ENCODE results near the gene RPL32. TPM values are rescaled to one million over a fixed set of nuclear protein-coding genes. Genes with fewer than 3 reads are reported as not detected.

RPL32 gene
- total RNA-seq, 1 experiment from 2014 or later: 1,643 TPM

DNA sequence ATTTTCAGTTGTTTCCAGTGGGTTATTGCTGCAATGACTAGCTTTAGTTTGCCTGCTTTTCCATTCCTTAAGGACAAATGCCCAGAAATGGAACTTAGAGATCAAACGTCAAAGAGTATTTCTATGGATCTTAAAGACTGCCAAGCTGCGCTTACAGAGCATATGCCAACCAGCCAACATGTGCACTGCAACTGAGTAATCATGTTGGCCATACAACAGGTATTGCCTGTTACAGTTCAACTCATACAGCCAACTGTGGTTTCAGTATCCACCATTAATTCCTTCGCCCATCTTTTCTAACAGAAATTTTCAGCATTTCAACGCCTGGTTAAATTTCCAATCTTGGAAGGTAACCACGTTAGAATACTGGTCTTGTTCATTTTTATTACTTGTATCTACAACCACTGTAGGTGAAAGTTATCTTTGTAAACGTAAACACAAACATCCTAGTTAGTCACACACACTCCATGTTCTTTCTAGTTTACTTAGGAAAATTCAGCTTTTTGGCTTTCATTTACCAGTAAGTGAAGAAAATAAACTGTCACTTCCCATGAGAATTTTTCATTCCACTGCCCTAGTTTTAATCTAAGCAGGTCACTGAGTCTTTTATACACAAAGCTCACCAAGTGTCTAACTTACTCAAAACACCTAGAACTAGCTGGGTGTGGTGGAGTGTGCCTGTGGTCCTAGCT is 3.9 kb downstream of the RPL32 start:
- Mint-ChIP-seq H3K4me1 (peaks cover 82% of the 10 kb centered on the region), H3K27me3 (ENCODE audit: low read depth) (no peaks in the 10 kb centered on the region), H3K9me3 (no peaks in the 10 kb centered on the region), H3K36me3 (peaks cover 85% of the 10 kb centered on the region), H3K27ac (peak overlapping the region; percentile 94), H3K4me3 (peak overlapping the region; percentile 98)
- no peak for ATAC-seq
- CTCF ChIA-PET: interaction anchor here (1.2 to 1.5 kb wide), 2 partner anchors 14 to 30 kb away, joined by 4 to 7 read pairs; no protein-coding TSS in a partner anchor
- POLR2A ChIA-PET: no interaction called here
- DNase-seq (ENCODE audit: low spot score): no peak
- TF ChIP-seq NR2C2 (CRISPR knock-in tag; IDR thresholded peaks at IDR 0.05) (no peak), ATF1 (CRISPR knock-in tag; IDR thresholded peaks at IDR 0.05) (no peak), OVOL2 (CRISPR knock-in tag; IDR thresholded peaks at IDR 0.05; ENCODE audit: borderline replicate concordance) (no peak), ZNF423 (CRISPR knock-in tag; IDR thresholded peaks at IDR 0.05) (no peak), NR3C1 (CRISPR knock-in tag; conservative IDR thresholded peaks at IDR 0.05; ENCODE audit: low read depth) (no peak), HMGA2 (CRISPR knock-in tag; IDR thresholded peaks at IDR 0.05) (no peak), ZNF232 (CRISPR knock-in tag; IDR thresholded peaks at IDR 0.05) (no peak), RORB (CRISPR knock-in tag; IDR thresholded peaks at IDR 0.05) (no peak), ZBTB21 (CRISPR knock-in tag; IDR thresholded peaks at IDR 0.05; ENCODE audit: borderline replicate concordance) (no peak), SP1 (CRISPR knock-in tag; conservative IDR thresholded peaks at IDR 0.05) (no peak), RELA (CRISPR knock-in tag; IDR thresholded peaks at IDR 0.05; ENCODE audit: borderline replicate concordance) (no peak)
- TF ChIP-seq, protein P1, sequence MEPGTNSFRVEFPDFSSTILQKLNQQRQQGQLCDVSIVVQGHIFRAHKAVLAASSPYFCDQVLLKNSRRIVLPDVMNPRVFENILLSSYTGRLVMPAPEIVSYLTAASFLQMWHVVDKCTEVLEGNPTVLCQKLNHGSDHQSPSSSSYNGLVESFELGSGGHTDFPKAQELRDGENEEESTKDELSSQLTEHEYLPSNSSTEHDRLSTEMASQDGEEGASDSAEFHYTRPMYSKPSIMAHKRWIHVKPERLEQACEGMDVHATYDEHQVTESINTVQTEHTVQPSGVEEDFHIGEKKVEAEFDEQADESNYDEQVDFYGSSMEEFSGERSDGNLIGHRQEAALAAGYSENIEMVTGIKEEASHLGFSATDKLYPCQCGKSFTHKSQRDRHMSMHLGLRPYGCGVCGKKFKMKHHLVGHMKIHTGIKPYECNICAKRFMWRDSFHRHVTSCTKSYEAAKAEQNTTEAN (CRISPR knock-in tag; IDR thresholded peaks at IDR 0.05): no peak
- TF ChIP-seq, protein P2, sequence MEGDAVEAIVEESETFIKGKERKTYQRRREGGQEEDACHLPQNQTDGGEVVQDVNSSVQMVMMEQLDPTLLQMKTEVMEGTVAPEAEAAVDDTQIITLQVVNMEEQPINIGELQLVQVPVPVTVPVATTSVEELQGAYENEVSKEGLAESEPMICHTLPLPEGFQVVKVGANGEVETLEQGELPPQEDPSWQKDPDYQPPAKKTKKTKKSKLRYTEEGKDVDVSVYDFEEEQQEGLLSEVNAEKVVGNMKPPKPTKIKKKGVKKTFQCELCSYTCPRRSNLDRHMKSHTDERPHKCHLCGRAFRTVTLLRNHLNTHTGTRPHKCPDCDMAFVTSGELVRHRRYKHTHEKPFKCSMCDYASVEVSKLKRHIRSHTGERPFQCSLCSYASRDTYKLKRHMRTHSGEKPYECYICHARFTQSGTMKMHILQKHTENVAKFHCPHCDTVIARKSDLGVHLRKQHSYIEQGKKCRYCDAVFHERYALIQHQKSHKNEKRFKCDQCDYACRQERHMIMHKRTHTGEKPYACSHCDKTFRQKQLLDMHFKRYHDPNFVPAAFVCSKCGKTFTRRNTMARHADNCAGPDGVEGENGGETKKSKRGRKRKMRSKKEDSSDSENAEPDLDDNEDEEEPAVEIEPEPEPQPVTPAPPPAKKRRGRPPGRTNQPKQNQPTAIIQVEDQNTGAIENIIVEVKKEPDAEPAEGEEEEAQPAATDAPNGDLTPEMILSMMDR (IDR thresholded peaks at IDR 0.05): no peak
- TF ChIP-seq, protein P3, sequence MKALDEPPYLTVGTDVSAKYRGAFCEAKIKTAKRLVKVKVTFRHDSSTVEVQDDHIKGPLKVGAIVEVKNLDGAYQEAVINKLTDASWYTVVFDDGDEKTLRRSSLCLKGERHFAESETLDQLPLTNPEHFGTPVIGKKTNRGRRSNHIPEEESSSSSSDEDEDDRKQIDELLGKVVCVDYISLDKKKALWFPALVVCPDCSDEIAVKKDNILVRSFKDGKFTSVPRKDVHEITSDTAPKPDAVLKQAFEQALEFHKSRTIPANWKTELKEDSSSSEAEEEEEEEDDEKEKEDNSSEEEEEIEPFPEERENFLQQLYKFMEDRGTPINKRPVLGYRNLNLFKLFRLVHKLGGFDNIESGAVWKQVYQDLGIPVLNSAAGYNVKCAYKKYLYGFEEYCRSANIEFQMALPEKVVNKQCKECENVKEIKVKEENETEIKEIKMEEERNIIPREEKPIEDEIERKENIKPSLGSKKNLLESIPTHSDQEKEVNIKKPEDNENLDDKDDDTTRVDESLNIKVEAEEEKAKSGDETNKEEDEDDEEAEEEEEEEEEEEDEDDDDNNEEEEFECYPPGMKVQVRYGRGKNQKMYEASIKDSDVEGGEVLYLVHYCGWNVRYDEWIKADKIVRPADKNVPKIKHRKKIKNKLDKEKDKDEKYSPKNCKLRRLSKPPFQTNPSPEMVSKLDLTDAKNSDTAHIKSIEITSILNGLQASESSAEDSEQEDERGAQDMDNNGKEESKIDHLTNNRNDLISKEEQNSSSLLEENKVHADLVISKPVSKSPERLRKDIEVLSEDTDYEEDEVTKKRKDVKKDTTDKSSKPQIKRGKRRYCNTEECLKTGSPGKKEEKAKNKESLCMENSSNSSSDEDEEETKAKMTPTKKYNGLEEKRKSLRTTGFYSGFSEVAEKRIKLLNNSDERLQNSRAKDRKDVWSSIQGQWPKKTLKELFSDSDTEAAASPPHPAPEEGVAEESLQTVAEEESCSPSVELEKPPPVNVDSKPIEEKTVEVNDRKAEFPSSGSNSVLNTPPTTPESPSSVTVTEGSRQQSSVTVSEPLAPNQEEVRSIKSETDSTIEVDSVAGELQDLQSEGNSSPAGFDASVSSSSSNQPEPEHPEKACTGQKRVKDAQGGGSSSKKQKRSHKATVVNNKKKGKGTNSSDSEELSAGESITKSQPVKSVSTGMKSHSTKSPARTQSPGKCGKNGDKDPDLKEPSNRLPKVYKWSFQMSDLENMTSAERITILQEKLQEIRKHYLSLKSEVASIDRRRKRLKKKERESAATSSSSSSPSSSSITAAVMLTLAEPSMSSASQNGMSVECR (CRISPR knock-in tag; IDR thresholded peaks at IDR 0.05; ENCODE audit: borderline replicate concordance): no peak
- TF ChIP-seq, protein P4, sequence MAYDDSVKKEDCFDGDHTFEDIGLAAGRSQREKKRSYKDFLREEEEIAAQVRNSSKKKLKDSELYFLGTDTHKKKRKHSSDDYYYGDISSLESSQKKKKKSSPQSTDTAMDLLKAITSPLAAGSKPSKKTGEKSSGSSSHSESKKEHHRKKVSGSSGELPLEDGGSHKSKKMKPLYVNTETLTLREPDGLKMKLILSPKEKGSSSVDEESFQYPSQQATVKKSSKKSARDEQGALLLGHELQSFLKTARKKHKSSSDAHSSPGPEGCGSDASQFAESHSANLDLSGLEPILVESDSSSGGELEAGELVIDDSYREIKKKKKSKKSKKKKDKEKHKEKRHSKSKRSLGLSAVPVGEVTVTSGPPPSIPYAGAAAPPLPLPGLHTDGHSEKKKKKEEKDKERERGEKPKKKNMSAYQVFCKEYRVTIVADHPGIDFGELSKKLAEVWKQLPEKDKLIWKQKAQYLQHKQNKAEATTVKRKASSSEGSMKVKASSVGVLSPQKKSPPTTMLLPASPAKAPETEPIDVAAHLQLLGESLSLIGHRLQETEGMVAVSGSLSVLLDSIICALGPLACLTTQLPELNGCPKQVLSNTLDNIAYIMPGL (CRISPR knock-in tag; IDR thresholded peaks at IDR 0.05): no peak
- TF ChIP-seq, protein P5, sequence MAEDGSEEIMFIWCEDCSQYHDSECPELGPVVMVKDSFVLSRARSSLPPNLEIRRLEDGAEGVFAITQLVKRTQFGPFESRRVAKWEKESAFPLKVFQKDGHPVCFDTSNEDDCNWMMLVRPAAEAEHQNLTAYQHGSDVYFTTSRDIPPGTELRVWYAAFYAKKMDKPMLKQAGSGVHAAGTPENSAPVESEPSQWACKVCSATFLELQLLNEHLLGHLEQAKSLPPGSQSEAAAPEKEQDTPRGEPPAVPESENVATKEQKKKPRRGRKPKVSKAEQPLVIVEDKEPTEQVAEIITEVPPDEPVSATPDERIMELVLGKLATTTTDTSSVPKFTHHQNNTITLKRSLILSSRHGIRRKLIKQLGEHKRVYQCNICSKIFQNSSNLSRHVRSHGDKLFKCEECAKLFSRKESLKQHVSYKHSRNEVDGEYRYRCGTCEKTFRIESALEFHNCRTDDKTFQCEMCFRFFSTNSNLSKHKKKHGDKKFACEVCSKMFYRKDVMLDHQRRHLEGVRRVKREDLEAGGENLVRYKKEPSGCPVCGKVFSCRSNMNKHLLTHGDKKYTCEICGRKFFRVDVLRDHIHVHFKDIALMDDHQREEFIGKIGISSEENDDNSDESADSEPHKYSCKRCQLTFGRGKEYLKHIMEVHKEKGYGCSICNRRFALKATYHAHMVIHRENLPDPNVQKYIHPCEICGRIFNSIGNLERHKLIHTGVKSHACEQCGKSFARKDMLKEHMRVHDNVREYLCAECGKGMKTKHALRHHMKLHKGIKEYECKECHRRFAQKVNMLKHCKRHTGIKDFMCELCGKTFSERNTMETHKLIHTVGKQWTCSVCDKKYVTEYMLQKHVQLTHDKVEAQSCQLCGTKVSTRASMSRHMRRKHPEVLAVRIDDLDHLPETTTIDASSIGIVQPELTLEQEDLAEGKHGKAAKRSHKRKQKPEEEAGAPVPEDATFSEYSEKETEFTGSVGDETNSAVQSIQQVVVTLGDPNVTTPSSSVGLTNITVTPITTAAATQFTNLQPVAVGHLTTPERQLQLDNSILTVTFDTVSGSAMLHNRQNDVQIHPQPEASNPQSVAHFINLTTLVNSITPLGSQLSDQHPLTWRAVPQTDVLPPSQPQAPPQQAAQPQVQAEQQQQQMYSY (CRISPR knock-in tag; IDR thresholded peaks at IDR 0.05): no peak
- TF ChIP-seq, protein P6, sequence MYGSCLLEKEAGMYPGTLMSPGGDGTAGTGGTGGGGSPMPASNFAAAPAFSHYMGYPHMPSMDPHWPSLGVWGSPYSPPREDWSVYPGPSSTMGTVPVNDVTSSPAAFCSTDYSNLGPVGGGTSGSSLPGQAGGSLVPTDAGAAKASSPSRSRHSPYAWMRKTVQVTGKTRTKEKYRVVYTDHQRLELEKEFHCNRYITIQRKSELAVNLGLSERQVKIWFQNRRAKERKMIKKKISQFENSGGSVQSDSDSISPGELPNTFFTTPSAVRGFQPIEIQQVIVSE (CRISPR knock-in tag; IDR thresholded peaks at IDR 0.05; ENCODE audit: borderline replicate concordance): no peak
- TF ChIP-seq, protein P7, sequence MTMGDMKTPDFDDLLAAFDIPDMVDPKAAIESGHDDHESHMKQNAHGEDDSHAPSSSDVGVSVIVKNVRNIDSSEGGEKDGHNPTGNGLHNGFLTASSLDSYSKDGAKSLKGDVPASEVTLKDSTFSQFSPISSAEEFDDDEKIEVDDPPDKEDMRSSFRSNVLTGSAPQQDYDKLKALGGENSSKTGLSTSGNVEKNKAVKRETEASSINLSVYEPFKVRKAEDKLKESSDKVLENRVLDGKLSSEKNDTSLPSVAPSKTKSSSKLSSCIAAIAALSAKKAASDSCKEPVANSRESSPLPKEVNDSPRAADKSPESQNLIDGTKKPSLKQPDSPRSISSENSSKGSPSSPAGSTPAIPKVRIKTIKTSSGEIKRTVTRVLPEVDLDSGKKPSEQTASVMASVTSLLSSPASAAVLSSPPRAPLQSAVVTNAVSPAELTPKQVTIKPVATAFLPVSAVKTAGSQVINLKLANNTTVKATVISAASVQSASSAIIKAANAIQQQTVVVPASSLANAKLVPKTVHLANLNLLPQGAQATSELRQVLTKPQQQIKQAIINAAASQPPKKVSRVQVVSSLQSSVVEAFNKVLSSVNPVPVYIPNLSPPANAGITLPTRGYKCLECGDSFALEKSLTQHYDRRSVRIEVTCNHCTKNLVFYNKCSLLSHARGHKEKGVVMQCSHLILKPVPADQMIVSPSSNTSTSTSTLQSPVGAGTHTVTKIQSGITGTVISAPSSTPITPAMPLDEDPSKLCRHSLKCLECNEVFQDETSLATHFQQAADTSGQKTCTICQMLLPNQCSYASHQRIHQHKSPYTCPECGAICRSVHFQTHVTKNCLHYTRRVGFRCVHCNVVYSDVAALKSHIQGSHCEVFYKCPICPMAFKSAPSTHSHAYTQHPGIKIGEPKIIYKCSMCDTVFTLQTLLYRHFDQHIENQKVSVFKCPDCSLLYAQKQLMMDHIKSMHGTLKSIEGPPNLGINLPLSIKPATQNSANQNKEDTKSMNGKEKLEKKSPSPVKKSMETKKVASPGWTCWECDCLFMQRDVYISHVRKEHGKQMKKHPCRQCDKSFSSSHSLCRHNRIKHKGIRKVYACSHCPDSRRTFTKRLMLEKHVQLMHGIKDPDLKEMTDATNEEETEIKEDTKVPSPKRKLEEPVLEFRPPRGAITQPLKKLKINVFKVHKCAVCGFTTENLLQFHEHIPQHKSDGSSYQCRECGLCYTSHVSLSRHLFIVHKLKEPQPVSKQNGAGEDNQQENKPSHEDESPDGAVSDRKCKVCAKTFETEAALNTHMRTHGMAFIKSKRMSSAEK (CRISPR knock-in tag; IDR thresholded peaks at IDR 0.05; ENCODE audit: borderline replicate concordance): no peak
